ENCODE results near the gene ARHGAP9.

DNA sequence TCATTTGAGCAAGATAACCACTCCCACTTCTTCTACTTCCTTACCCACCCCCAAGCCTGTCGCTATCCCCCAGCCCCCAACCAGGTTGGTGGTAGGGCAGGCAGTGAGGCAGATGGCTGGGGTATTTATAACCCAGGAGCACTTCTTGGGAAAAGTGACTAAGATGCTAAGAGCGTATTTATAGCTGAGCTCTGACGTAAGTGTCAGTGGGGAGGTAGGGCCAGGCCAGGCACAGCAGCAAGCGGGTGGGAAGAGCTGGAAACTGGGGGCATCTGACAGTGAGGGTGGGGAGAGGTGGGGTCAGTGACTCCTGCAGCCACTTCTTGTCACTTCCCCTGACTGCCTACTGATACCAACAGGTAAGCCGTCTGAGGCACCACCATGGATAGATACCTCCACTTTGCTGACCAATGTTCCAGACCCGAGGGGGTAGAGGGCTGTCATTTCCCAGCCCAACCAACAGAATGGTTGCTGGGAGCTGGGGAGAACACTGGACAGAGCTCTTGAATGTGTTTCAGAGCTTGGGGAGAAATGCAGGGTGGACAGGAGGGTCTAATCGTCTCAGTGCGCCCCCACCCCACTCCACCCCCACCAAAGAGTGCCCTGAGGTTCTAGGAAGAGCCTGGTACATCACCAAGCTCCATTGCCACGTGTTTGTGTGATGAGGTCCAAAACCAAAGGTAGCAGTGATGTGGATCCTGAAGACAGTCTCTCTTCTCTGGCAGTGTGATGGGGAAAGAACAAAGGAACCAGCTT lies 27.3 kb downstream of the ARHGAP9 start:
- no peak for TF ChIP-seq POLR2AphosphoS5 (IDR thresholded peaks at IDR 0.05)
- TF ChIP-seq, protein P1, sequence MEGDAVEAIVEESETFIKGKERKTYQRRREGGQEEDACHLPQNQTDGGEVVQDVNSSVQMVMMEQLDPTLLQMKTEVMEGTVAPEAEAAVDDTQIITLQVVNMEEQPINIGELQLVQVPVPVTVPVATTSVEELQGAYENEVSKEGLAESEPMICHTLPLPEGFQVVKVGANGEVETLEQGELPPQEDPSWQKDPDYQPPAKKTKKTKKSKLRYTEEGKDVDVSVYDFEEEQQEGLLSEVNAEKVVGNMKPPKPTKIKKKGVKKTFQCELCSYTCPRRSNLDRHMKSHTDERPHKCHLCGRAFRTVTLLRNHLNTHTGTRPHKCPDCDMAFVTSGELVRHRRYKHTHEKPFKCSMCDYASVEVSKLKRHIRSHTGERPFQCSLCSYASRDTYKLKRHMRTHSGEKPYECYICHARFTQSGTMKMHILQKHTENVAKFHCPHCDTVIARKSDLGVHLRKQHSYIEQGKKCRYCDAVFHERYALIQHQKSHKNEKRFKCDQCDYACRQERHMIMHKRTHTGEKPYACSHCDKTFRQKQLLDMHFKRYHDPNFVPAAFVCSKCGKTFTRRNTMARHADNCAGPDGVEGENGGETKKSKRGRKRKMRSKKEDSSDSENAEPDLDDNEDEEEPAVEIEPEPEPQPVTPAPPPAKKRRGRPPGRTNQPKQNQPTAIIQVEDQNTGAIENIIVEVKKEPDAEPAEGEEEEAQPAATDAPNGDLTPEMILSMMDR (IDR thresholded peaks at IDR 0.05): no peak
- TF ChIP-seq POLR2A (IDR thresholded peaks at IDR 0.05): no peak

All from suprapubic skin (tissue), 4 donors.